Measurements from ENCODE around the gene YARS1. TPM values are rescaled to one million over a fixed set of nuclear protein-coding genes. Genes with fewer than 3 reads are reported as not detected.

The YARS1 gene
- total RNA-seq, 1 experiment from 2014 or later, result 194 TPM

DNA sequence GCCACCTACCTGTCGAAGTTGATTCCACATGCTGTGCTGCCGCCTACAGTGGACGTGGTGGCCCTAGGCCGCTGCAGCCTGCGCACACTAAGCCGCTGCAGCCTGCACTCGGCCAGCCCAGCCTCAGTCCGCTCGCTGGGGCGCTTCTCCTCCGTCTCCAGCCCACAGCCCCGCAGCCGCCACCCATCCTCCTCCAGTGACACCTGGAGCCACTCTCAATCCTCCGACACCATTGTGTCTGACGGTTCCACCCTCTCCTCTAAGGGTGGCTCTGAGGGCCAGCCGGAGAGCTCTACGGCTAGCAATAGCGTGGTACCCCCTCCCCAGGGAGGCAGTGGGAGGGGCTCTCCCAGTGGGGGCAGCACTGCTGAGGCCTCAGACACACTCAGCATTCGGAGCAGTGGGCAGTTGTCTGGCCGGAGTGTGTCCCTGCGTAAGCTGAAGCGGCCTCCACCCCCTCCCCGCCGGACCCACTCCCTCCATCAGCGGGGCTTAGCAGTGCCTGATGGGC lies 46.9 kb downstream of the YARS1 start:
- no peaks in the 10 kb centered on the region for H3K9me3 Mint-ChIP-seq
- H4K5ac ChIP-seq (ENCODE audit: insufficient read length, low read depth, low read length), result no peak overlapping the region
- H3K27me3 ChIP-seq (ENCODE audit: insufficient read depth, low read length), result no peaks in the 10 kb centered on the region
- peak overlapping the region in 1 of 3 experiments; percentile 29; a peak in 1 of 7 replicates for H3K27ac Mint-ChIP-seq
- no peaks in the 10 kb centered on the region for H3K79me1 ChIP-seq (ENCODE audit: insufficient read depth, low read depth, low read length, poor library complexity, severe bottlenecking)
- no peak overlapping the region for H2AK5ac ChIP-seq (ENCODE audit: insufficient read length, low read length)
- peak; percentile 40 for DNase-seq
- H3T11ph ChIP-seq (ENCODE audit: low read length), result no peak overlapping the region
- H3K9me3 ChIP-seq (ENCODE audit: control insufficient read depth, low read depth, low read length), result no peaks in the 10 kb centered on the region
- no peak overlapping the region for H3K56ac ChIP-seq (ENCODE audit: insufficient read length, low read depth, low read length)
- H2AFZ ChIP-seq (ENCODE audit: low read length), result no peak overlapping the region
- no peak overlapping the region for H2BK15ac ChIP-seq (ENCODE audit: low read depth, low read length)
- no peak overlapping the region for H3K9ac ChIP-seq (ENCODE audit: extremely low read depth, insufficient read length, low read length)
- H4K91ac ChIP-seq (ENCODE audit: insufficient read length, low read depth, low read length), result no peak overlapping the region
- no peaks in the 10 kb centered on the region for H3K27me3 Mint-ChIP-seq (ENCODE audit: low read depth)
- H2BK5ac ChIP-seq (ENCODE audit: insufficient read length, low read length), result no peak overlapping the region
- TF ChIP-seq, protein P1, sequence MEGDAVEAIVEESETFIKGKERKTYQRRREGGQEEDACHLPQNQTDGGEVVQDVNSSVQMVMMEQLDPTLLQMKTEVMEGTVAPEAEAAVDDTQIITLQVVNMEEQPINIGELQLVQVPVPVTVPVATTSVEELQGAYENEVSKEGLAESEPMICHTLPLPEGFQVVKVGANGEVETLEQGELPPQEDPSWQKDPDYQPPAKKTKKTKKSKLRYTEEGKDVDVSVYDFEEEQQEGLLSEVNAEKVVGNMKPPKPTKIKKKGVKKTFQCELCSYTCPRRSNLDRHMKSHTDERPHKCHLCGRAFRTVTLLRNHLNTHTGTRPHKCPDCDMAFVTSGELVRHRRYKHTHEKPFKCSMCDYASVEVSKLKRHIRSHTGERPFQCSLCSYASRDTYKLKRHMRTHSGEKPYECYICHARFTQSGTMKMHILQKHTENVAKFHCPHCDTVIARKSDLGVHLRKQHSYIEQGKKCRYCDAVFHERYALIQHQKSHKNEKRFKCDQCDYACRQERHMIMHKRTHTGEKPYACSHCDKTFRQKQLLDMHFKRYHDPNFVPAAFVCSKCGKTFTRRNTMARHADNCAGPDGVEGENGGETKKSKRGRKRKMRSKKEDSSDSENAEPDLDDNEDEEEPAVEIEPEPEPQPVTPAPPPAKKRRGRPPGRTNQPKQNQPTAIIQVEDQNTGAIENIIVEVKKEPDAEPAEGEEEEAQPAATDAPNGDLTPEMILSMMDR (conservative IDR thresholded peaks at IDR 0.05), result no peak
- H3K23ac ChIP-seq (ENCODE audit: insufficient read length, low read depth, low read length), result no peak overlapping the region
- no peak overlapping the region for H3K4me2 ChIP-seq (ENCODE audit: insufficient read depth, insufficient read length, low read length)
- peaks cover 10% of the 10 kb centered on the region for H3K23me2 ChIP-seq (ENCODE audit: insufficient read length, low read depth, low read length, poor library complexity, severe bottlenecking)
- no peak overlapping the region for H2BK120ac ChIP-seq (ENCODE audit: low read depth, low read length, poor library complexity, severe bottlenecking)
- no peak overlapping the region for H3K4ac ChIP-seq (ENCODE audit: low read depth, low read length)
- H3K79me2 ChIP-seq (ENCODE audit: insufficient read depth, low read length), result peaks cover 5% of the 10 kb centered on the region; the same call in 1 of the 2 replicates
- no peak overlapping the region; the same call in 1 of the 2 replicates for H3K14ac ChIP-seq (ENCODE audit: insufficient read depth, low read length)
- peaks cover 40 to 68% of the 10 kb centered on the region in 2 experiments for H3K4me1 Mint-ChIP-seq
- H2BK12ac ChIP-seq (ENCODE audit: insufficient read length, low read depth, low read length), result no peak overlapping the region
- WGBS (ENCODE audit: extremely low coverage, insufficient read length, low lambda C conversion rate), result no CpG with 5 or more reads among the region's 25 CpGs
- no peaks in the 10 kb centered on the region for H4K20me1 ChIP-seq (ENCODE audit: control insufficient read depth, insufficient read depth, insufficient read length)
- no peak overlapping the region for H3K18ac ChIP-seq (ENCODE audit: insufficient read length, low read depth, low read length)
- peaks cover 12 to 55% (median 55%) of the 10 kb centered on the region in 3 experiments for H3K36me3 Mint-ChIP-seq (ENCODE audit: insufficient read depth in 1 of 3, low read depth in 3 of 3)
- H3K4me1 ChIP-seq (ENCODE audit: insufficient read depth, low read length), result no peaks in the 10 kb centered on the region; the same call in 1 of the 2 replicates
- H3K27ac ChIP-seq (ENCODE audit: insufficient read length, low read depth, low read length), result no peak overlapping the region
- H2BK20ac ChIP-seq (ENCODE audit: low read depth, low read length, poor library complexity, severe bottlenecking), result no peak overlapping the region
- no peak overlapping the region for H4K8ac ChIP-seq (replicated peaks; ENCODE audit: insufficient read length, low read depth, low read length)
- no peak overlapping the region; a peak in 1 of 5 replicates for H3K4me3 Mint-ChIP-seq
